HepG2 (cell line): Measurements from ENCODE around the gene MYH7.

Experiments used
- ARNT ChIP-seq: fragments of 450-650 bp; IDR thresholded peaks from 2 replicates; pipeline ENCODE4 v1.6.1; 2017
- BHLHE40 ChIP-seq: IDR thresholded peaks from 2 replicates; pipeline ENCODE4 v1.6.1; 2011; ENCODE audit warnings: low read length, improper control_type of control experiment
- DNMT1 ChIP-seq: sonication (generic); formaldehyde crosslinking; IDR thresholded peaks from 2 replicates; pipeline ENCODE4 v1.5.1; 2020; ENCODE audit warnings: mild to moderate bottlenecking, missing genetic modification reagents
- ETV6 ChIP-seq: sonication (generic); formaldehyde crosslinking; conservative IDR thresholded peaks from 2 replicates; pipeline ENCODE4 v1.4.0; 2020; ENCODE audit warnings: missing genetic modification reagents
- LCORL ChIP-seq, 2 experiments: fragments of 450-650 bp in 1 of 2; sonication (generic) in 1 of 2; formaldehyde crosslinking in 1 of 2; IDR thresholded peaks; 2 replicates each; pipeline versions ENCODE4 v1.5.0 to v1.6.1; 2017 to 2020; ENCODE audit warnings: antibody characterized with exemption in 1 of 2, missing genetic modification reagents in 1 of 2
- REST ChIP-seq, 2 experiments: IDR thresholded peaks; 2 replicates each; pipeline ENCODE4 v1.6.1; 2011 to 2012; ENCODE audit warnings: low read length in 2 of 2, borderline replicate concordance in 1 of 2, low read depth in 1 of 2, mild to moderate bottlenecking in 1 of 2, moderate library complexity in 1 of 2
- STAT5B ChIP-seq: sonication (generic); formaldehyde crosslinking; IDR thresholded peaks from 2 replicates; pipeline ENCODE4 v1.4.0; 2020; ENCODE audit warnings: missing genetic modification reagents
- ZNF407 ChIP-seq: sonication (generic); formaldehyde crosslinking; IDR thresholded peaks from one replicate; pipeline ENCODE4 v1.5.1; 2020; ENCODE audit warnings: mild to moderate bottlenecking, missing genetic modification reagents; ENCODE audit errors: not compliant biosample characterization

GRCh38 chr14:23435543-23436326 is at the start of gene MYH7:
- TF ChIP-seq REST (IDR thresholded peaks at IDR 0.05; ENCODE audit: borderline replicate concordance in 1 of 2, low read depth in 1 of 2, low read length in 2 of 2) (no peak), DNMT1 (CRISPR knock-in tag) (0 out of 2 replicates have a peak, but pooled peaks have one; percentile 46), STAT5B (no peak; the same call in 1 of the 2 replicates), ETV6 (CRISPR knock-in tag) (no peak), LCORL (IDR thresholded peaks at IDR 0.05) (peak; percentile 32; the same call in 1 of the 2 replicates), LCORL (CRISPR knock-in tag; IDR thresholded peaks at IDR 0.05) (peak; percentile 96), ZNF407 (peak; percentile 45), BHLHE40 (no peak), ARNT (no peak)
